Liver (tissue), 9 donors: ENCODE results near the gene ERC2. TPM values are rescaled to one million over a fixed set of nuclear protein-coding genes. Genes with fewer than 3 reads are reported as not detected.

Source experiments
- DNase-seq: peaks from one replicate; pipeline ENCODE4 v3.0.0-alpha.2; 2017; ENCODE audit warnings: low spot score
- H3K27ac ChIP-seq, 2 donors: one replicate each; pipeline ENCODE4 v1.7.0; 2013; ENCODE audit warnings: inconsistent platforms in 2 of 2, low read length in 2 of 2, control low read depth in 1 of 2, low read depth in 1 of 2, mild to moderate bottlenecking in 1 of 2
- H3K27me3 ChIP-seq, 4 donors: one replicate each; pipeline versions ENCODE4 v1.6.1 to v1.7.0; 2013; ENCODE audit warnings: low read length in 3 of 4, inconsistent platforms in 1 of 4, mild to moderate bottlenecking in 1 of 4, moderate library complexity in 1 of 4; ENCODE audit not compliant: control insufficient read depth in 4 of 4, insufficient read depth in 4 of 4
- H3K36me3 ChIP-seq, 4 donors: one replicate each; pipeline versions ENCODE4 v1.6.1 to v1.7.0; 2013; ENCODE audit warnings: low read length in 3 of 4, mild to moderate bottlenecking in 3 of 4, low read depth in 1 of 4, moderate library complexity in 1 of 4; ENCODE audit not compliant: control insufficient read depth in 4 of 4, insufficient read depth in 3 of 4
- H3K4me1 ChIP-seq, 4 donors: one replicate each; pipeline versions ENCODE4 v1.6.1 to v1.7.0; 2013; ENCODE audit warnings: low read length in 3 of 4, mild to moderate bottlenecking in 3 of 4, moderate library complexity in 1 of 4; ENCODE audit not compliant: control insufficient read depth in 4 of 4, insufficient read depth in 4 of 4
- H3K4me3 ChIP-seq, 3 donors: one replicate each; pipeline versions ENCODE4 v1.6.1 to v1.7.0; 2013; ENCODE audit warnings: low read length in 3 of 3, control low read depth in 1 of 3, low read depth in 1 of 3, mild to moderate bottlenecking in 1 of 3
- H3K9ac ChIP-seq, 2 donors: one replicate each; pipeline ENCODE4 v1.7.0; 2013; ENCODE audit warnings: low read length in 2 of 2, mild to moderate bottlenecking in 2 of 2, moderate library complexity in 2 of 2, control low read depth in 1 of 2, low read depth in 1 of 2
- H3K9me3 ChIP-seq, 4 donors: one replicate each; pipeline versions ENCODE4 v1.6.1 to v1.7.0; 2013; ENCODE audit warnings: low read length in 3 of 4; ENCODE audit not compliant: control insufficient read depth in 4 of 4
- ATF3 ChIP-seq: IDR thresholded peaks from 2 replicates; pipeline ENCODE4 v1.6.1; 2016; ENCODE audit warnings: antibody characterized with exemption
- CTCF ChIP-seq: fragments of 150-350 bp; IDR thresholded peaks from 2 replicates; pipeline ENCODE4 v1.5.1; 2017; ENCODE audit warnings: improper control_type of control experiment, low read depth, low read length; ENCODE audit not compliant: missing input control
- EGR1 ChIP-seq, 2 donors: IDR thresholded peaks; 2 replicates each; pipeline ENCODE4 v1.6.1; 2016 to 2018; ENCODE audit warnings: antibody characterized with exemption in 2 of 2, low read depth in 2 of 2
- FOXA1 ChIP-seq: IDR thresholded peaks from 2 replicates; pipeline ENCODE4 v1.6.1; 2016; ENCODE audit warnings: antibody characterized with exemption
- FOXA2 ChIP-seq: IDR thresholded peaks from 2 replicates; pipeline ENCODE4 v1.6.1; 2016; ENCODE audit warnings: antibody characterized with exemption
- GABPA ChIP-seq, 2 donors: IDR thresholded peaks in 1 of 2; conservative IDR thresholded peaks in 1 of 2; 2 replicates each; pipeline ENCODE4 v1.6.1; 2016; ENCODE audit warnings: antibody characterized with exemption in 2 of 2, mild to moderate bottlenecking in 1 of 2, moderate library complexity in 1 of 2
- HNF4A ChIP-seq, 2 donors: conservative IDR thresholded peaks; 2 replicates each; pipeline ENCODE4 v1.6.1; 2016; ENCODE audit warnings: antibody characterized with exemption in 2 of 2, mild to moderate bottlenecking in 2 of 2
- HNF4G ChIP-seq: IDR thresholded peaks from 2 replicates; pipeline ENCODE4 v1.6.1; 2016; ENCODE audit warnings: antibody characterized with exemption
- JUND ChIP-seq, 2 donors: IDR thresholded peaks; 2 replicates each; pipeline ENCODE4 v1.6.1; 2016; ENCODE audit warnings: antibody characterized with exemption in 2 of 2
- MAX ChIP-seq: IDR thresholded peaks from 2 replicates; pipeline ENCODE4 v1.6.1; 2016; ENCODE audit warnings: antibody characterized with exemption
- NR2F2 ChIP-seq: IDR thresholded peaks from 2 replicates; pipeline ENCODE4 v1.6.1; 2016; ENCODE audit warnings: antibody characterized with exemption
- RAD21 ChIP-seq, 2 donors: IDR thresholded peaks; 2 replicates each; pipeline ENCODE4 v1.6.1; 2016; ENCODE audit warnings: antibody characterized with exemption in 2 of 2, mild to moderate bottlenecking in 2 of 2
- REST ChIP-seq: IDR thresholded peaks from 2 replicates; pipeline ENCODE4 v1.6.1; 2016; ENCODE audit warnings: antibody characterized with exemption, mild to moderate bottlenecking
- RXRA ChIP-seq, 2 donors: IDR thresholded peaks; 2 replicates each; pipeline ENCODE4 v1.6.1; 2017 to 2018; ENCODE audit warnings: antibody characterized with exemption in 2 of 2, mild to moderate bottlenecking in 1 of 2
- SP1 ChIP-seq: IDR thresholded peaks from 2 replicates; pipeline ENCODE4 v1.6.1; 2018; ENCODE audit warnings: antibody characterized with exemption, mild to moderate bottlenecking
- TAF1 ChIP-seq: conservative IDR thresholded peaks from 2 replicates; pipeline ENCODE4 v1.6.1; 2016; ENCODE audit warnings: antibody characterized with exemption, mild to moderate bottlenecking
- YY1 ChIP-seq: IDR thresholded peaks from 2 replicates; pipeline ENCODE4 v1.6.1; 2016; ENCODE audit warnings: antibody characterized with exemption, mild to moderate bottlenecking
- ZBTB33 ChIP-seq: IDR thresholded peaks from 2 replicates; pipeline ENCODE4 v1.6.1; 2016; ENCODE audit warnings: antibody characterized with exemption
- WGBS: extraction: QIAGEN DNeasy Blood & Tissue Kit; methylation state at CpG from one replicate; pipeline ENCODE4 v1.1.7; 2013; 5-methylcytosine and 5-hydroxymethylcytosine counted together
- polyA plus RNA-seq, 2 donors: library from polyadenylated mRNA; stranded (reverse) in 1 of 2; unstranded in 1 of 2; fragments of 200-250 nt in 1 of 2; fragments of >200 nt in 1 of 2; fragmentation: Nextera tagmentation in 1 of 2; extraction: Ambion mirVana in 1 of 2; gene quantifications; one replicate each; pipeline versions ENCODE4 v1.2.1 to v1.2.3, GENCODE V29; 2013 to 2015
- total RNA-seq, 2 donors: library from RNA; depleted of rRNA; stranded (reverse); fragments of >200 nt; gene quantifications; one replicate each; pipeline ENCODE4 v1.2.3, GENCODE V29; 2014
- donor health status: healthy.
- donor health status: healthy.
- donor health status: healthy.
- donor health status: healthy.
- donor health status: healthy.

Gene ERC2
- total and polyA plus RNA-seq, 4 donors, result 0.14 to 0.25 TPM; not detected in 2

GRCh38 chr3:56375654-56376053 is 92.6 kb downstream of the ERC2 start:
- WGBS, result 85% methylated on average over 3 of the region's 3 CpGs
- H3K4me3 ChIP-seq, result no peak overlapping the region
- peaks cover 0 to 8% (median 0%) of the 10 kb centered on the region in 4 donors for H3K9me3 ChIP-seq
- H3K4me1 ChIP-seq, result no peaks in the 10 kb centered on the region
- no peaks in the 10 kb centered on the region for H3K36me3 ChIP-seq
- no peaks in the 10 kb centered on the region for H3K27me3 ChIP-seq
- no peak overlapping the region for H3K27ac ChIP-seq
- H3K9ac ChIP-seq, result no peak overlapping the region
- DNase-seq, result no peak
- TF ChIP-seq GABPA (IDR thresholded peaks at IDR 0.05 in 1 of 2, conservative IDR thresholded peaks at IDR 0.05 in 1 of 2) (no peak), HNF4G (no peak), EGR1 (IDR thresholded peaks at IDR 0.05; ENCODE audit: low read depth in 2 of 2) (no peak), CTCF (no peak), RAD21 (IDR thresholded peaks at IDR 0.05) (no peak), SP1 (no peak), ZBTB33 (no peak), REST (no peak), HNF4A (conservative IDR thresholded peaks at IDR 0.05) (no peak), NR2F2 (no peak), YY1 (no peak)

- no peak overlapping the region for H3K9ac ChIP-seq
- no peaks in the 10 kb centered on the region for H3K27me3 ChIP-seq
- 15% methylated on average over 1 of the region's 1 CpG for WGBS
- no peak overlapping the region for H3K27ac ChIP-seq
- no peak for TF ChIP-seq ATF3
- TF ChIP-seq NR2F2, result no peak
- no peak for TF ChIP-seq SP1
- no peak for TF ChIP-seq TAF1
- TF ChIP-seq JUND (IDR thresholded peaks at IDR 0.05), result no peak
- TF ChIP-seq FOXA2, result no peak
- no peak for TF ChIP-seq HNF4A (conservative IDR thresholded peaks at IDR 0.05)
- TF ChIP-seq RXRA (IDR thresholded peaks at IDR 0.05), result no peak
- no peak for TF ChIP-seq ZBTB33
- no peak for TF ChIP-seq MAX
- TF ChIP-seq FOXA1, result no peak
- TF ChIP-seq REST, result no peak
- H3K4me3 ChIP-seq, result no peak overlapping the region
- H3K9me3 ChIP-seq, result peaks cover 0 to 8% (median 0%) of the 10 kb centered on the region in 4 donors
- no peaks in the 10 kb centered on the region for H3K36me3 ChIP-seq
- no peaks in the 10 kb centered on the region for H3K4me1 ChIP-seq
- DNase-seq, result no peak
Observed at GRCh38 chr3:56373386-56373785, 94.9 kb downstream of the ERC2 start.
